Measurements from ENCODE around the gene ENOX1. TPM values are rescaled to one million over a fixed set of nuclear protein-coding genes. Genes with fewer than 3 reads are reported as not detected.

Gene ENOX1
- total and polyA plus RNA-seq, 2 of the 13 experiments (the other 11 are each of a cell fraction or from before 2014, with no cell fraction given) = not detected

GRCh38 chr13:43816401-43816889, 29.7 kb upstream of the ENOX1 start:
- intact Hi-C loops (cut with micrococcal nuclease; ENCODE audit: unreplicated experiment) = no loop called here
- no TSS peak for BruUV-seq (replicated peaks)

More at GRCh38 chr13:43816401-43816889, 29.7 kb upstream of the ENOX1 start:
- H3K4me1 ChIP-seq (ENCODE audit: insufficient read depth, low read length) = no peaks in the 10 kb centered on the region
- no peak for DNase-seq (ENCODE audit: low spot score)
- ATAC-seq = no peak
- WGBS (ENCODE audit: low lambda C conversion rate) = 11% methylated on average over 4 of the region's 4 CpGs
- H3K9me3 ChIP-seq (ENCODE audit: low read length) = no peaks in the 10 kb centered on the region
- H3K27ac ChIP-seq (ENCODE audit: extremely low read length, insufficient read depth, low read length) = no peak overlapping the region
- no peaks in the 10 kb centered on the region for H3K36me3 ChIP-seq (replicated peaks in 1 of 2; ENCODE audit: control insufficient read depth in 1 of 2, insufficient read depth in 2 of 2, low read length in 2 of 2)
- H4K20me1 ChIP-seq (ENCODE audit: insufficient read depth, low read length) = no peaks in the 10 kb centered on the region
- H3K4me3 ChIP-seq (replicated peaks in 1 of 3; ENCODE audit: insufficient read depth in 1 of 3, low read depth in 2 of 3, low read length in 3 of 3) = no peak overlapping the region
- FAIRE-seq = no peak
- ChIA-PET POLR2A (no interaction called here), CTCF (ENCODE audit: low intra/inter-chr PET ratio, low total read pairs) (no interaction called here)
- no peaks in the 10 kb centered on the region; a peak in 1 of 5 replicates for H3K27me3 ChIP-seq (ENCODE audit: control insufficient read depth in 1 of 2, insufficient read depth in 2 of 2, low read length in 2 of 2)
- TF ChIP-seq ATAD3A (CRISPR knock-in tag; IDR thresholded peaks at IDR 0.05) = no peak
- no peak for TF ChIP-seq IKZF5 (CRISPR knock-in tag; IDR thresholded peaks at IDR 0.05)
- no peak for TF ChIP-seq CEBPZ (IDR thresholded peaks at IDR 0.05; ENCODE audit: low read length)
- no peaks in the 10 kb centered on the region for H3K79me2 ChIP-seq (ENCODE audit: insufficient read depth, low read length)
- H3K4me2 ChIP-seq (ENCODE audit: low read depth, low read length) = no peak overlapping the region
- in situ Hi-C loops (cut with HindIII; ENCODE audit: extremely low pct_ligation_motif_present, low pct_unique_long_range_greater_than_20kb) = loop anchor here (25.0 kb wide), 1 partner anchor 854 kb away; no protein-coding TSS in a partner anchor
- H3K9ac ChIP-seq (ENCODE audit: insufficient read depth, low read depth, low read length) = no peak overlapping the region
- H2AFZ ChIP-seq (ENCODE audit: low read length) = no peak overlapping the region

All from HepG2 (cell line).